ENCODE results near the gene RELN.
A peak's percentile ranks its signal among the peaks of the same experiment; 100 is the strongest.

The RELN gene

DNA sequence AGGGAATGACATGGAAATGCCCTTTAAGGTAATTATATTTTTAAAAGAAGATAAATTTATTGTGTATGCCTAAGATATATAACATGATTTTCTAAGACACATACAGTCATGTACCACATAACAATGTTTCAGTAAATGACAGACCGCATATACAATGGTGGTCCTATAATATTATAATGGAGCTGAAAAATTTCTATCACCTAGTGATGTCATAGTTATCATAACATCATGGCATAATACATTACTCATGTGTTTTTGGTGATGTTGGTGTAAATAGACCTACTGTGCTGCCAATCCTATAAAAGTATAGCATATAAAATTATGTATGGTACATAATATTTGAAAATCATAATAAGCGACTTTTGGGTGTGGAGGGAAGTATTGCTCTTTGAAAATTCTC, 306.1 kb downstream of the RELN start:
- no peak for DNase-seq (ENCODE audit: low read depth)

GRCh38 chr7:103680161-103681144, 309.0 kb downstream of the RELN start:
- no peak for DNase-seq (ENCODE audit: low read depth)

- DNase-seq (ENCODE audit: low read depth) = no peak
Measured at GRCh38 chr7:103679151-103680132, 310.0 kb downstream of the RELN start.

DNA sequence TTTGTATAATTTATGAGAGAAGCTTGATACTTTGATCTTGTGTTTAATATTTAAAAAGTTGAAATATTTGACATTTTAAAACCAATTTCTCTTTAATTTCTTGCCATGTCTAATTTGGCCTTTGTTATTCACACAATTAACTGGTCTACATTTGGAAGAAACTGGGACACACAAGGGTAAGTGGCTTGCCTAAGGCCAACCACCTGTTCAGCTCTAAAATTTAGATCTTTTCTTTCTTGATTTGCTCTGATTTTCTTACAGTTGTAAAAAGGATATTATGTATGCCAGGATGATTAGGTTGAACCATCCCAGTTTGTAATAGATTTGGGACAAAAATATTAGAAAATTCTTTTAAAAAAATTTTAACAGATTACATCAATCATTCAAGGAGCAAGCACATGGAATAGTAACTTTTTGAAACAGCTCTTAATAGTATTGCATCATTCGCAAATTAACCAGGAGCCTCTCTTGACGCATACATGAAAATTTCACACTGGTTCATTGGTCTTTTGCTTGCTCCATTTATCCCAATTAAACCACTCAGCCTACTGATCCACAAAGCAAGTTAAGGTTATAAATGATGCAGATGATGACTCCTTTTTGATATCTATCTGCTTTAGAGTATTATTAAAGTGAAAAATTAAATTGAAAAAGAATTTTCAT, 321.0 kb downstream of the RELN start:
- no peak for DNase-seq (ENCODE audit: low read depth)

DNA sequence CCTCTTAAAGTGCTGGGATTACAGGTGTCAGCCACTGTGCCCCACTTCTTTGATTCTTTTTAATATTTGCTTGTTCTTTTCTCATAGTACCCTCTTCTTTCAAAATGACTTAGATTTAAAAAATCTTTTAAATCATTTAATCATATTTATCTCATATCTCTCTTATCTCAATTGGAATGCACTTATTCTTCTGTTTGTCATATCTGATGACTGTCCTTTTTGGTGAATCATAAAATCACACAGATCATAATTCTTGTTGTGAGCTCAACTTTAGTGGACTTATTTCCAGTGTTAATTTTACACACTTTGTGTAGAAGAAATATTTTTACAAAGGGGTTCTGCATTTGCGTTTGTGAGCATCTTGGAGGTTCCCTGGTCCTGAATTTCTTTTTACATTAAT, 323.1 kb downstream of the RELN start:
- DNase-seq (ENCODE audit: low read depth) = no peak

DNA sequence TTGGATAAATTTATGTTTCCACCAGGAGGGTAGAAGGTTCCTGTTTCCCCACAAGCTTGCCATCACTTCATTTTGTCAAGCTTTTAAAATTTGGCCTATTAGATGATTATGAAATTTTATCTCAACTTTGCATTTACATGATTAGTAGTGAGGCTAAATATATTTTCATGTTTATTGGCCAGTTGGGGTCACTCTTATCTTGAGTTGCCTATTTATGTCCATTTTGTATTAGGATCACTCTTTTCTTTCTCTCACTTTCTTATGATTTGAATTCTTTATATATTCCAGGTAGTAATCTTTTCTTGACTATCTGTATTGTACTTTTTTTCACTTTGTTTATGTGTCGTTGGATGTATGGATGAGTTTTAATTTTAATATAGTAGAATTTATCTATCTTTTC, 324.9 kb downstream of the RELN start:
- no peak for DNase-seq (ENCODE audit: low read depth)

GRCh38 chr7:103660455-103661371, 328.7 kb downstream of the RELN start:
- peak; percentile 44 for DNase-seq (ENCODE audit: low read depth)

- no peak for DNase-seq (ENCODE audit: low read depth)
Measured at GRCh38 chr7:103658055-103659005, 331.1 kb downstream of the RELN start.

DNA sequence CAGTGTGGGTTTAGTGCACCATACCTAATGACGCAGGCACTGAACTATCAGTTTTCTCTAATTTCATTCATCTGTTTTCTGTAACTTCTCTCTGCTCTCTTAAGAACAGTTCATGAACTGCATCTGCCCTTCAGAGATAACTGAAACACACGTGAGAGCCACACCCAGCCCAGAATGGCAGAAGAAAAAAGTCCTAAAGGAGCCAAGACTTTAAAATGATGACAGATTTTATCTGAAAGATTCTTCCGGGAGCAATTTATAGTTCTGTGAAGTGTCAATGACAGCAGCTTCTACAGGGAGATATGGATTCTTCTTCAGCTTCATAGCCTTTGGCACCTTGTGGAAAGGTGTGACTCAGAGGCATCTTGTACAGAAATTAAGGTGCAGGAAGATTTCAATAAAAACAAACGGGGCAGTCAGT, 332.0 kb downstream of the RELN start:
- no peak for DNase-seq (ENCODE audit: low read depth)

DNA sequence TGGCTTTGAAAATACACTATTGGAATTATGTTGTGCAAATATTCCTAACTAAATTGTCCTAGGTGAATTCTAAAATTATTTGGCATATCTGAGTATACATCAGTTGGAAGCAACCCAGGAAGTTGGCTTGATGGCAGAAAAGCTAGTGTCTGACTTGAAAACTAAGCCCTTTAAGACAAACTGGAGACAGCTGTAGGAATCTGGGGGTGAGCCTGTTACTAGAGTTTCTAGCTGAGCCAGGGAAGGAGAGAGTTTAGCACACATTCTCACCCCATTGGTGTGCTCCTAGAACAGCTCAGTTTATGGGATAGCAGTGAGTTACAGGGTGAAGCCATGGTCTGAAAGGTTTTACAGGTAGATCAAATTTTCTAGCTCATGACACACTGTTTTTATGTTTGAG, 333.2 kb downstream of the RELN start:
- DNase-seq (ENCODE audit: low read depth) = no peak

- DNase-seq (ENCODE audit: low read depth) = no peak
Measured at GRCh38 chr7:103651593-103652377, 337.7 kb downstream of the RELN start.

DNA sequence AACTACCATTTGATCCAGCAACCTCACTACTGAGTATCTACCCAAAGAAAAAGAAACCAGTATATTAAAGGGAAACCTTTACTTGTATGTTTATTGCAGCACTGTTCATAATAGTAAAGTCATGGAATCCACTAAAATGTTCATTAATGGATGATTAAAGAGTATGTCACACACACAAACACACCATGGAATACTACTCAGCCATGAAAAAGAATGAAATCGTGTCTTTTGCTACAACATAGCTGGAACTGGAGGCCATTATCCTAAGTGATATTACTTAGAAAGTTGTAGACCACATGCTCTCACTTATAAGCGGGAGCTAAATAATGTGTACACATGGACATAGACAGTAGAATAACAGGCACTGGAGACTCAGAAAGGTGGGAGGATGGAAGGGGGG, 340.4 kb downstream of the RELN start:
- DNase-seq (ENCODE audit: low read depth) = no peak

DNA sequence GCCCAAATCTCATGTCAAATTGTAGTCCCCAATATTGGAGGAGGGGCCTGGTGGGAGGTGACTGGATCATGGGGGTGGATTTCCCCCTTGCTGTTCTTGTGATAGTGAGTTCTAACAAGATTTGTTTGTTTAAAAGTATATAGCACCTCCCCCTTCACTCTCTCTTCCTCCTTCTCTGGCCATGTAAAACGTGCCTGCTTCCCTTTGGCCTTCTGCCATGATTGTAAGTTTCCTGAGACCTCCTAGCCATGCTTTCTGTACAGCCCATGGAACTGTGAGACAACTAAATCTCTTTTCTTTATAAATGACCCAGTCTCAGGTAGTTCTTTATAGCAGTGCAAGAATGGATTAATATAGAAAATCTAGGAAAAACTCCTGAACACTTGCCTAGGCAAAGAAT, 341.3 kb downstream of the RELN start:
- DNase-seq (ENCODE audit: low read depth) = no peak

- no peak for DNase-seq (ENCODE audit: low read depth)
Measured at GRCh38 chr7:103644319-103644718, 345.1 kb downstream of the RELN start.

GRCh38 chr7:103640031-103640779, 349.3 kb downstream of the RELN start:
- no peak for DNase-seq (ENCODE audit: low read depth)

GRCh38 chr7:103637726-103638125, 351.7 kb downstream of the RELN start:
- DNase-seq (ENCODE audit: low read depth) = no peak

- peak; percentile 70 for DNase-seq (ENCODE audit: low read depth)
Measured at GRCh38 chr7:103637094-103637493, 352.4 kb downstream of the RELN start.

DNA sequence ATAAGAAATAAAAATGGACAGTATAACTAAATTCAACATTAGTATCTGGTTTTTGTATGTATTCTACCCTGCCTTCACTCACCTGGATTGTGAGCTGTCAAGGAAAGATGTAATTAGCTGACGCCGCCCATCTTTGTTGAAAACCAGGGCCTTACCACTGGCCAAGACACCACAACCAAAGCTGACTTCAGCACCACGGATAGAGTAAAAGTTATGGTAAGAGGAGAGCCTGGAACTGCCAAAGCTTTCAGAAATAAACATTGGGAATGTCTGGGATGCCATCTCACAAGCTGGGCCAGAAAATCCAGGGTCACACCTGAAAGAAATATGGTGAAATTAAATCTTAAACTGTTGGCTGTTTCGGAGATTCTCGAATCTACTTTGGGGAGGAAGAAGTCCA, 353.3 kb downstream of the RELN start:
- no peak for DNase-seq (ENCODE audit: low read depth)

Data from HS-5 (cell line).